ENCODE measurements around the gene ANP32E.

DNA sequence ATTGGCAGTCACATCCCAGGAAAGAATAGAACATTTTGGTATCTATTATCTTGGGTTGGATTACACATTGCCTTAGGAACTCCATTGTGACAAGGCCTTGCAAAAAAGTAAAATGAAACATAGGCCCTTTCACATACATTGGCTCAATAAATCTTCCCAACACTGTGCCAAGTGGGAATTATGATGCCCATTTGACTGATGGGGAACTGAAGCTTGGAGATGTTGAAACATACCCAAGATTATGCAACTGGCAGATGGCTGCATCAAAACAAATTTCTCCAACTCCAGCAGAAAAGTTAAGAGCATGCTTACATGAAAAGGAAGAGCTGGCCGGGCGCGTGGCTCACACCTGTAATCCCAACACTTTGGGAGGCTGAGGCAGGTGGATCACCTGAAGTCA is 59.3 kb downstream of the ANP32E start:
- TF ChIP-seq, protein P1, sequence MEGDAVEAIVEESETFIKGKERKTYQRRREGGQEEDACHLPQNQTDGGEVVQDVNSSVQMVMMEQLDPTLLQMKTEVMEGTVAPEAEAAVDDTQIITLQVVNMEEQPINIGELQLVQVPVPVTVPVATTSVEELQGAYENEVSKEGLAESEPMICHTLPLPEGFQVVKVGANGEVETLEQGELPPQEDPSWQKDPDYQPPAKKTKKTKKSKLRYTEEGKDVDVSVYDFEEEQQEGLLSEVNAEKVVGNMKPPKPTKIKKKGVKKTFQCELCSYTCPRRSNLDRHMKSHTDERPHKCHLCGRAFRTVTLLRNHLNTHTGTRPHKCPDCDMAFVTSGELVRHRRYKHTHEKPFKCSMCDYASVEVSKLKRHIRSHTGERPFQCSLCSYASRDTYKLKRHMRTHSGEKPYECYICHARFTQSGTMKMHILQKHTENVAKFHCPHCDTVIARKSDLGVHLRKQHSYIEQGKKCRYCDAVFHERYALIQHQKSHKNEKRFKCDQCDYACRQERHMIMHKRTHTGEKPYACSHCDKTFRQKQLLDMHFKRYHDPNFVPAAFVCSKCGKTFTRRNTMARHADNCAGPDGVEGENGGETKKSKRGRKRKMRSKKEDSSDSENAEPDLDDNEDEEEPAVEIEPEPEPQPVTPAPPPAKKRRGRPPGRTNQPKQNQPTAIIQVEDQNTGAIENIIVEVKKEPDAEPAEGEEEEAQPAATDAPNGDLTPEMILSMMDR (IDR thresholded peaks at IDR 0.05), result no peak
- TF ChIP-seq POLR2A (IDR thresholded peaks at IDR 0.05) (no peak), POLR2AphosphoS5 (IDR thresholded peaks at IDR 0.05) (no peak)
